Skeletal muscle satellite cell (primary cell): ENCODE results near the gene TSHZ3.

Source experiments
- H3K27me3 ChIP-seq: 2 replicates; pipeline ENCODE4 v1.7.0; 2013; ENCODE audit warnings: low read length; ENCODE audit not compliant: control insufficient read depth, insufficient read depth
- H3K36me3 ChIP-seq: 2 replicates; pipeline ENCODE4 v1.7.0; 2013; ENCODE audit warnings: mild to moderate bottlenecking, control low read depth, low read length; ENCODE audit not compliant: insufficient read depth
- H3K4me1 ChIP-seq: 2 replicates; pipeline ENCODE4 v1.7.0; 2013; ENCODE audit warnings: low read length; ENCODE audit not compliant: control insufficient read depth, insufficient read depth
- H3K4me2 ChIP-seq: 2 replicates; pipeline ENCODE4 v1.7.0; 2013; ENCODE audit warnings: mild to moderate bottlenecking, low read length
- H3K4me3 ChIP-seq: 2 replicates; pipeline ENCODE4 v1.7.0; 2013; ENCODE audit warnings: low read length
- H3K9ac ChIP-seq: 2 replicates; pipeline ENCODE4 v1.7.0; 2013; ENCODE audit warnings: mild to moderate bottlenecking, low read depth, low read length, moderate library complexity
- H3K9me3 ChIP-seq: replicated peaks from 2 replicates; pipeline ENCODE4 v1.7.0; 2013; ENCODE audit warnings: mild to moderate bottlenecking, control low read depth, low read length

The TSHZ3 gene

GRCh38 chr19:31278555-31279435 lies 70.4 kb downstream of the TSHZ3 start:
- no peaks in the 10 kb centered on the region for H3K4me1 ChIP-seq
- no peak overlapping the region for H3K9ac ChIP-seq
- no peaks in the 10 kb centered on the region for H3K27me3 ChIP-seq
- H3K36me3 ChIP-seq: peaks cover 34% of the 10 kb centered on the region
- no peak overlapping the region for H3K4me2 ChIP-seq
- no peaks in the 10 kb centered on the region for H3K9me3 ChIP-seq
- no peak overlapping the region for H3K4me3 ChIP-seq

GRCh38 chr19:31277516-31277915 lies 71.7 kb downstream of the TSHZ3 start:
- Histone ChIP-seq H3K9ac (no peak overlapping the region), H3K4me2 (no peak overlapping the region), H3K4me3 (no peak overlapping the region), H3K9me3 (no peaks in the 10 kb centered on the region), H3K4me1 (no peaks in the 10 kb centered on the region), H3K27me3 (no peaks in the 10 kb centered on the region), H3K36me3 (peaks cover 40% of the 10 kb centered on the region)

GRCh38 chr19:31276831-31277230 lies 72.4 kb downstream of the TSHZ3 start:
- Histone ChIP-seq H3K4me1 (no peaks in the 10 kb centered on the region), H3K36me3 (peaks cover 40% of the 10 kb centered on the region), H3K9ac (no peak overlapping the region), H3K27me3 (no peaks in the 10 kb centered on the region), H3K9me3 (no peaks in the 10 kb centered on the region), H3K4me2 (no peak overlapping the region), H3K4me3 (no peak overlapping the region)

GRCh38 chr19:31275068-31275334 lies 74.2 kb downstream of the TSHZ3 start:
- H3K9ac ChIP-seq: no peak overlapping the region
- H3K27me3 ChIP-seq: no peaks in the 10 kb centered on the region
- H3K4me2 ChIP-seq: no peak overlapping the region
- no peak overlapping the region for H3K4me3 ChIP-seq
- H3K36me3 ChIP-seq: peaks cover 40% of the 10 kb centered on the region
- H3K4me1 ChIP-seq: peaks cover 15% of the 10 kb centered on the region
- no peaks in the 10 kb centered on the region for H3K9me3 ChIP-seq

- Histone ChIP-seq H3K4me3 (no peak overlapping the region), H3K27me3 (no peaks in the 10 kb centered on the region), H3K4me1 (peaks cover 20% of the 10 kb centered on the region), H3K9ac (no peak overlapping the region), H3K9me3 (no peaks in the 10 kb centered on the region), H3K36me3 (peaks cover 40% of the 10 kb centered on the region), H3K4me2 (no peak overlapping the region)
These were observed 74.8 kb downstream of the TSHZ3 start for GRCh38 chr19:31274251-31275067.

GRCh38 chr19:31272583-31273106 lies 76.6 kb downstream of the TSHZ3 start:
- Histone ChIP-seq H3K9ac (no peak overlapping the region), H3K9me3 (no peaks in the 10 kb centered on the region), H3K36me3 (peaks cover 23% of the 10 kb centered on the region), H3K4me2 (no peak overlapping the region), H3K27me3 (no peaks in the 10 kb centered on the region), H3K4me3 (no peak overlapping the region), H3K4me1 (peaks cover 20% of the 10 kb centered on the region)

GRCh38 chr19:31271306-31271911 lies 77.8 kb downstream of the TSHZ3 start:
- Histone ChIP-seq H3K4me2 (no peak overlapping the region), H3K4me3 (no peak overlapping the region), H3K9ac (no peak overlapping the region), H3K9me3 (no peaks in the 10 kb centered on the region), H3K27me3 (no peaks in the 10 kb centered on the region), H3K36me3 (peaks cover 11% of the 10 kb centered on the region), H3K4me1 (peaks cover 20% of the 10 kb centered on the region)

- peaks cover 6% of the 10 kb centered on the region for H3K36me3 ChIP-seq
- H3K4me1 ChIP-seq: peaks cover 20% of the 10 kb centered on the region
- no peak overlapping the region for H3K4me3 ChIP-seq
- H3K9ac ChIP-seq: no peak overlapping the region
- H3K27me3 ChIP-seq: no peaks in the 10 kb centered on the region
- no peak overlapping the region for H3K4me2 ChIP-seq
- H3K9me3 ChIP-seq: no peaks in the 10 kb centered on the region
These were observed 78.3 kb downstream of the TSHZ3 start for GRCh38 chr19:31270897-31271296.

- peaks cover 6% of the 10 kb centered on the region for H3K36me3 ChIP-seq
These were observed 79.7 kb downstream of the TSHZ3 start for GRCh38 chr19:31269425-31270127.

GRCh38 chr19:31268751-31269383 lies 80.4 kb downstream of the TSHZ3 start:
- no peak overlapping the region for H3K4me3 ChIP-seq
- no peaks in the 10 kb centered on the region for H3K9me3 ChIP-seq
- peaks cover 6% of the 10 kb centered on the region for H3K36me3 ChIP-seq
- no peaks in the 10 kb centered on the region for H3K27me3 ChIP-seq
- H3K9ac ChIP-seq: no peak overlapping the region
- no peak overlapping the region for H3K4me2 ChIP-seq
- H3K4me1 ChIP-seq: peaks cover 20% of the 10 kb centered on the region

More at GRCh38 chr19:31269425-31270127, 79.7 kb downstream of the TSHZ3 start:
- peaks cover 20% of the 10 kb centered on the region for H3K4me1 ChIP-seq
- H3K9ac ChIP-seq: no peak overlapping the region
- H3K9me3 ChIP-seq: no peaks in the 10 kb centered on the region
- no peaks in the 10 kb centered on the region for H3K27me3 ChIP-seq
- H3K4me2 ChIP-seq: peak overlapping the region; percentile 16
- H3K4me3 ChIP-seq: no peak overlapping the region
